HG03439 (cell line): ENCODE results near the gene PIAS2.

Experiments
- ATAC-seq: cut with Tn5 transposase; IDR thresholded peaks from one replicate; pipeline ENCODE4 v1.9.1; 2021; ENCODE audit warnings: mild to moderate bottlenecking, moderate library complexity; ENCODE audit not compliant: unreplicated experiment

The PIAS2 gene

GRCh38 chr18:46768166-46768921 is 149.0 kb downstream of the PIAS2 start:
- ATAC-seq: no peak

- no peak for ATAC-seq
Measured at GRCh38 chr18:46767217-46767616, 150.1 kb downstream of the PIAS2 start.

- no peak for ATAC-seq
Measured at GRCh38 chr18:46764586-46764985, 152.7 kb downstream of the PIAS2 start.

GRCh38 chr18:46761059-46761769 is 156.1 kb downstream of the PIAS2 start:
- ATAC-seq: no peak

- ATAC-seq: no peak
Measured at GRCh38 chr18:46759890-46760289, 157.4 kb downstream of the PIAS2 start.

- no peak for ATAC-seq
Measured at GRCh38 chr18:46756559-46757201, 160.6 kb downstream of the PIAS2 start, which contains the start of gene ST8SIA5. Gene ST8SIA5 (minus strand): TSS chr18:46757053. CDS start chr18:46756508, 545 bp downstream.

GRCh38 chr18:46756025-46756558 is 161.2 kb downstream of the PIAS2 start:
- ATAC-seq: no peak

GRCh38 chr18:46755315-46756024 is 161.8 kb downstream of the PIAS2 start:
- no peak for ATAC-seq

- no peak for ATAC-seq
Measured at GRCh38 chr18:46754661-46755292, 162.5 kb downstream of the PIAS2 start.

GRCh38 chr18:46754188-46754587 is 163.1 kb downstream of the PIAS2 start:
- ATAC-seq: peak; percentile 59
